ENCODE measurements around the gene CXADR. TPM values are rescaled to one million over a fixed set of nuclear protein-coding genes. Genes with fewer than 3 reads are reported as not detected.

The CXADR gene
- total RNA-seq, 1 experiment from 2014 or later: 7.9 TPM

DNA sequence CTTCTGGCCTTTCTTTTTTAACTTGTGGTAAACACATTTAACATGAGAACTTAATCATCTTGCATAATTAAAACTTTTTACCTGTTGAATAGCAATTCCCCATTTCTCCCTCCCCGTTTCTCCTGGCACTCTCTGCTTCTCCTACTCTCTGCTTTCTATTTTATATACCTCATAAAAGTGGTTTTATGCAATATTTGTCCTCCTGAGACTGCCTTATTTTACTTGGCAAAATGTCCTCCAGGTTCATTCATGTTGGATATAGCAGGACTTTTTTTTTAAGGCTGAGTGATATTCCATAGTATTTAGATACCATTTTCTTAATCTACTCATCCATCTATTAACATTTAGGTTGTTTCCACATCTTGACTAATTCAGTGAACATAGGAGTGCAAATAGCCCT is 64.9 kb downstream of the CXADR start:
- intact Hi-C loops (cut with micrococcal nuclease): no loop called here
- Mint-ChIP-seq H3K27ac (ENCODE audit: low read depth, unreplicated experiment) (peak overlapping the region; percentile 37), H3K4me1 (ENCODE audit: insufficient read depth, unreplicated experiment) (no peaks in the 10 kb centered on the region), H3K4me3 (ENCODE audit: unreplicated experiment) (no peak overlapping the region), H3K27me3 (ENCODE audit: insufficient read depth, unreplicated experiment) (no peaks in the 10 kb centered on the region), H3K36me3 (ENCODE audit: insufficient read depth, unreplicated experiment) (peaks cover 6% of the 10 kb centered on the region), H3K9me3 (ENCODE audit: unreplicated experiment) (no peaks in the 10 kb centered on the region)
- ChIA-PET POLR2A (no interaction called here), CTCF (interaction anchor here (0.7 kb wide), 1 partner anchor 193 kb away, joined by 3 read pairs; no protein-coding TSS in a partner anchor)
- no TSS peak for BruUV-seq (replicated peaks)
- TF ChIP-seq, protein P1, sequence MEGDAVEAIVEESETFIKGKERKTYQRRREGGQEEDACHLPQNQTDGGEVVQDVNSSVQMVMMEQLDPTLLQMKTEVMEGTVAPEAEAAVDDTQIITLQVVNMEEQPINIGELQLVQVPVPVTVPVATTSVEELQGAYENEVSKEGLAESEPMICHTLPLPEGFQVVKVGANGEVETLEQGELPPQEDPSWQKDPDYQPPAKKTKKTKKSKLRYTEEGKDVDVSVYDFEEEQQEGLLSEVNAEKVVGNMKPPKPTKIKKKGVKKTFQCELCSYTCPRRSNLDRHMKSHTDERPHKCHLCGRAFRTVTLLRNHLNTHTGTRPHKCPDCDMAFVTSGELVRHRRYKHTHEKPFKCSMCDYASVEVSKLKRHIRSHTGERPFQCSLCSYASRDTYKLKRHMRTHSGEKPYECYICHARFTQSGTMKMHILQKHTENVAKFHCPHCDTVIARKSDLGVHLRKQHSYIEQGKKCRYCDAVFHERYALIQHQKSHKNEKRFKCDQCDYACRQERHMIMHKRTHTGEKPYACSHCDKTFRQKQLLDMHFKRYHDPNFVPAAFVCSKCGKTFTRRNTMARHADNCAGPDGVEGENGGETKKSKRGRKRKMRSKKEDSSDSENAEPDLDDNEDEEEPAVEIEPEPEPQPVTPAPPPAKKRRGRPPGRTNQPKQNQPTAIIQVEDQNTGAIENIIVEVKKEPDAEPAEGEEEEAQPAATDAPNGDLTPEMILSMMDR (IDR thresholded peaks at IDR 0.05; ENCODE audit: unreplicated experiment): no peak
- no peak for DNase-seq (ENCODE audit: unreplicated experiment)

DNA sequence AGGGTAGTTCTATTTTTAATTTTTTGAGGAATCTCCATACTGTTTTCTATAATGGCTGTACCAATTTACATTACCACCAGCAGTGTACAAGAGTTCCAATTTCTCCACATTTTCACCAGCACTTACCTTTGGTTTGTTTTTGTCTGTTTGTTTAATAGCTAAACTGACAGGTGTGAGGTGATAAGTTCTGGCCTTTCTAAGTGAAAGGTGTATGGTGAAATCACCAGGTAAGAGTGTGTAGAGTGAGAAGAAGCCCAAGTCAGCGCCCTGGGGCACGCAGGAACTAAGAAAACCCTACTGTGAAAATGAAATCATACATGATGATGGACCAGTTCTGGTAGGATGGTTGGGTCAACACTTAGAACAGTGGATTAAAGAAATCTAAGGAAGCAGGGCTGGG is 65.3 kb downstream of the CXADR start:
- TF ChIP-seq, protein P1 (IDR thresholded peaks at IDR 0.05; ENCODE audit: unreplicated experiment): no peak
- Mint-ChIP-seq H3K4me1 (ENCODE audit: insufficient read depth, unreplicated experiment) (no peaks in the 10 kb centered on the region), H3K4me3 (ENCODE audit: unreplicated experiment) (no peak overlapping the region), H3K9me3 (ENCODE audit: unreplicated experiment) (no peaks in the 10 kb centered on the region), H3K27me3 (ENCODE audit: insufficient read depth, unreplicated experiment) (no peaks in the 10 kb centered on the region), H3K36me3 (ENCODE audit: insufficient read depth, unreplicated experiment) (peaks cover 6% of the 10 kb centered on the region), H3K27ac (ENCODE audit: low read depth, unreplicated experiment) (peak overlapping the region; percentile 37)
- BruUV-seq (replicated peaks): no TSS peak
- ChIA-PET CTCF (interaction anchor here (9.2 kb wide), 1 partner anchor 191 kb away, joined by 146 read pairs; no protein-coding TSS in a partner anchor), POLR2A (no interaction called here)
- DNase-seq (ENCODE audit: unreplicated experiment): no peak
- intact Hi-C loops (cut with micrococcal nuclease): no loop called here

DNA sequence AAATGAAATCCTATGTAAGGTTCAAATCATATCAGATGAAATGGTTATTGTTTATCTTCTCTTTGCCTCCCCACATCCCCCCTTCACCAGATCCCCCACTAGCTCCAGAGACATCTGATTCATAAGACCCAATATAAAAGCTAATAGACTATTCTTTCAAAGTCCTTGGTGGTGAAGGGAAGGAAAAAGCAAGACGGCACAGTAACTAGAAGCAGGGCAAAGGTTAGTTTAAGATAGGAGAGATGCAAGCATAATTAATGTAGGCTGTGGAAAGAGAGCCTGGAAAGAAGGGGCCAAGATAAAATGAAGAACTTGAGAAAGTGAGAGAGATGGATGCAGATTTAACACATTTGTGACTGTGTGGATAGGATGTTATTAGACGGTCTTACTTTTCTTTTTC is 66.0 kb downstream of the CXADR start:
- BruUV-seq (replicated peaks): no TSS peak
- POLR2A ChIA-PET: no interaction called here
- Mint-ChIP-seq H3K4me1 (ENCODE audit: insufficient read depth, unreplicated experiment) (no peaks in the 10 kb centered on the region), H3K9me3 (ENCODE audit: unreplicated experiment) (no peaks in the 10 kb centered on the region), H3K36me3 (ENCODE audit: insufficient read depth, unreplicated experiment) (peaks cover 6% of the 10 kb centered on the region), H3K27me3 (ENCODE audit: insufficient read depth, unreplicated experiment) (no peaks in the 10 kb centered on the region), H3K4me3 (ENCODE audit: unreplicated experiment) (no peak overlapping the region), H3K27ac (ENCODE audit: low read depth, unreplicated experiment) (no peak overlapping the region)
- intact Hi-C loops (cut with micrococcal nuclease): no loop called here
- TF ChIP-seq, protein P1 (IDR thresholded peaks at IDR 0.05; ENCODE audit: unreplicated experiment): no peak
- CTCF ChIA-PET: interaction anchor here (9.2 kb wide), 1 partner anchor 191 kb away, joined by 146 read pairs; no protein-coding TSS in a partner anchor
- no peak for DNase-seq (ENCODE audit: unreplicated experiment)

DNA sequence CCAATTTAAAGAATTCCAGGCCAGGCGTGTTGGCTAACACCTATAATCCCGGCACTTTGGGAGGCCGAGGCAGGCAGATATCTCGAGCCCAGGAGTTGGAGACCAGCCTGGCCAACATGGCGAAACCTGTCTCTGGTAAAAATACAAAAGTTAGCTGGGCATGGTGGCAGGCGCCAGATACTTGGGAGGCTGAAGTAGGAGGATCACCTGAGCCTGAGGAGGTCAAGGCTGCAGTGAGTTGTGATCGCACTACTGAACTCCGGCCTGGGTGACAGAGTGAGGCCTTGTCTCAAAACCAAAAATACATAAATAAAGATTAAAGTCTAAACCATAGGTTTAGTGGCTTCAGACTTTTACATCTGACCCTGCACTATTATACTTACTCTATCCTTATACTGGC is 67.5 kb downstream of the CXADR start:
- H3K27ac Mint-ChIP-seq (ENCODE audit: low read depth, unreplicated experiment): no peak overlapping the region
- no peaks in the 10 kb centered on the region for H3K27me3 Mint-ChIP-seq (ENCODE audit: insufficient read depth, unreplicated experiment)
- H3K36me3 Mint-ChIP-seq (ENCODE audit: insufficient read depth, unreplicated experiment): peaks cover 6% of the 10 kb centered on the region
- intact Hi-C loops (cut with micrococcal nuclease): loop anchor here (10.0 kb wide), 1 partner anchor 66 kb away; the partner anchor contains the start of gene CXADR
- no peaks in the 10 kb centered on the region for H3K9me3 Mint-ChIP-seq (ENCODE audit: unreplicated experiment)
- no peak overlapping the region for H3K4me3 Mint-ChIP-seq (ENCODE audit: unreplicated experiment)
- POLR2A ChIA-PET: interaction anchor here (0.6 kb wide), 1 partner anchor 927 kb away, joined by 5 read pairs; no protein-coding TSS in a partner anchor
- no peak for DNase-seq (ENCODE audit: unreplicated experiment)
- TF ChIP-seq, protein P1 (IDR thresholded peaks at IDR 0.05; ENCODE audit: unreplicated experiment): no peak
- CTCF ChIA-PET: interaction anchor here (0.8 to 9.2 kb wide), 3 partner anchors 11 to 193 kb away, joined by 3 to 146 read pairs (median 3); no protein-coding TSS in a partner anchor
- BruUV-seq (replicated peaks): no TSS peak
- no peaks in the 10 kb centered on the region for H3K4me1 Mint-ChIP-seq (ENCODE audit: insufficient read depth, unreplicated experiment)

Data from MCF 10A (cell line).